T-cell (primary cell): ENCODE measurements around the gene PRPSAP1. TPM values are rescaled to one million over a fixed set of nuclear protein-coding genes. Genes with fewer than 3 reads are reported as not detected.

Experiments
- ATAC-seq, 4 experiments: fragments of 200-7000 bp in 3 of 4; fragments of 150-1000 bp in 1 of 4; cut with Tn5 transposase; replicated peaks in 1 of 4; 1 replicate in 3 of 4; 2 replicates in 1 of 4; pipeline ENCODE4 v1.10.0; 2021; ENCODE audit warnings: moderate library complexity in 3 of 4, mild to moderate bottlenecking in 2 of 4, moderate number of reproducible peaks in 1 of 4
- CTCF ChIA-PET, 2 donors: fragments of 300-600 bp; sonication (Branson Sonifier 250); formaldehyde crosslinking; loops; one replicate each; lab custom pipeline; 2022; ENCODE audit warnings: antibody characterized with exemption in 2 of 2; lab: Charles Lee
- POLR2A ChIA-PET, 2 donors: fragments of 300-600 bp; sonication (Branson Sonifier 250); formaldehyde crosslinking; loops; one replicate each; lab custom pipeline; 2022; ENCODE audit warnings: antibody characterized with exemption in 2 of 2; lab: Charles Lee
- DNase-seq, 35 experiments: peaks; one replicate each; pipeline versions ENCODE4 v3.0.0 to v3.0.0-alpha.2; 2013 to 2023
- H3K27ac ChIP-seq: one replicate; pipeline ENCODE4 v1.5.1; 2013; ENCODE audit warnings: low read length
- H3K27me3 ChIP-seq, 2 experiments: replicated peaks in 1 of 2; 1 replicate in 1 of 2; 2 replicates in 1 of 2; pipeline versions ENCODE4 v1.6.1 to v1.7.0; 2013; ENCODE audit warnings: low read length in 1 of 2, mixed read lengths in 1 of 2; ENCODE audit not compliant: control insufficient read depth in 2 of 2, insufficient read depth in 2 of 2; ENCODE audit errors: extremely low read depth in 1 of 2
- H3K36me3 ChIP-seq, 2 donors: 1 replicate in 1 of 2; 2 replicates in 1 of 2; pipeline versions ENCODE4 v1.6.1 to v1.7.0; 2013; ENCODE audit warnings: low read length in 1 of 2; ENCODE audit not compliant: control insufficient read depth in 2 of 2, insufficient read depth in 1 of 2; ENCODE audit errors: extremely low read depth in 1 of 2
- H3K4me1 ChIP-seq, 2 experiments: 1 replicate in 1 of 2; 2 replicates in 1 of 2; pipeline versions ENCODE4 v1.6.1 to v1.7.0; 2013; ENCODE audit warnings: low read length in 2 of 2, mixed read lengths in 1 of 2; ENCODE audit not compliant: insufficient read depth in 2 of 2, control insufficient read depth in 1 of 2; ENCODE audit errors: extremely low read depth in 1 of 2
- H3K4me3 ChIP-seq, 2 donors: 1 replicate in 1 of 2; 2 replicates in 1 of 2; pipeline versions ENCODE4 v1.5.1 to v1.7.0; 2013; ENCODE audit warnings: mild to moderate bottlenecking in 2 of 2, low read length in 1 of 2, moderate library complexity in 1 of 2; ENCODE audit not compliant: control insufficient read depth in 1 of 2; ENCODE audit errors: extremely low read depth in 1 of 2
- H3K9me3 ChIP-seq: 2 replicates; pipeline ENCODE4 v1.7.0; 2013
- H3K27ac Mint-ChIP-seq, 2 donors: one replicate each; pipeline ENCODE4 v1.8.0; 2020 to 2021; ENCODE audit warnings: mild to moderate bottlenecking in 2 of 2, mixed read lengths in 2 of 2
- H3K27me3 Mint-ChIP-seq, 2 donors: one replicate each; pipeline ENCODE4 v1.8.0; 2021 to 2022; ENCODE audit warnings: mixed read lengths in 2 of 2
- H3K36me3 Mint-ChIP-seq: one replicate; pipeline ENCODE4 v1.8.0; 2021; ENCODE audit warnings: mixed read lengths
- H3K4me1 Mint-ChIP-seq, 3 donors: one replicate each; pipeline ENCODE4 v1.8.0; 2020 to 2022; ENCODE audit warnings: mixed read lengths in 3 of 3, mild to moderate bottlenecking in 1 of 3
- H3K4me3 Mint-ChIP-seq, 3 donors: one replicate each; pipeline ENCODE4 v1.8.0; 2020 to 2022; ENCODE audit warnings: mild to moderate bottlenecking in 3 of 3, mixed read lengths in 3 of 3, moderate library complexity in 3 of 3
- H3K9me3 Mint-ChIP-seq, 3 donors: one replicate each; pipeline ENCODE4 v1.8.0; 2020 to 2022; ENCODE audit warnings: mixed read lengths in 3 of 3
- WGBS: methylation state at CpG from one replicate; pipeline ENCODE4 v1.1.5; 2013; ENCODE audit warnings: missing lambda C conversion rate; ENCODE audit not compliant: insufficient coverage; 5-methylcytosine and 5-hydroxymethylcytosine counted together
- total RNA-seq, 35 experiments: library from RNA in 6 of 35; stranded (reverse) in 6 of 35; fragments of 120-200 nt in 1 of 35; gene quantifications; one replicate each; pipeline versions ENCODE4 v1.2.1 to v1.2.4 and lab custom pipeline; 2013 to 2026

PRPSAP1 gene
- total RNA-seq, 5 donors from 2014 or later (not counting 1 experiment from before 2014, with no cell fraction given): 27.5 to 47.0 (median 40.0) TPM

DNA sequence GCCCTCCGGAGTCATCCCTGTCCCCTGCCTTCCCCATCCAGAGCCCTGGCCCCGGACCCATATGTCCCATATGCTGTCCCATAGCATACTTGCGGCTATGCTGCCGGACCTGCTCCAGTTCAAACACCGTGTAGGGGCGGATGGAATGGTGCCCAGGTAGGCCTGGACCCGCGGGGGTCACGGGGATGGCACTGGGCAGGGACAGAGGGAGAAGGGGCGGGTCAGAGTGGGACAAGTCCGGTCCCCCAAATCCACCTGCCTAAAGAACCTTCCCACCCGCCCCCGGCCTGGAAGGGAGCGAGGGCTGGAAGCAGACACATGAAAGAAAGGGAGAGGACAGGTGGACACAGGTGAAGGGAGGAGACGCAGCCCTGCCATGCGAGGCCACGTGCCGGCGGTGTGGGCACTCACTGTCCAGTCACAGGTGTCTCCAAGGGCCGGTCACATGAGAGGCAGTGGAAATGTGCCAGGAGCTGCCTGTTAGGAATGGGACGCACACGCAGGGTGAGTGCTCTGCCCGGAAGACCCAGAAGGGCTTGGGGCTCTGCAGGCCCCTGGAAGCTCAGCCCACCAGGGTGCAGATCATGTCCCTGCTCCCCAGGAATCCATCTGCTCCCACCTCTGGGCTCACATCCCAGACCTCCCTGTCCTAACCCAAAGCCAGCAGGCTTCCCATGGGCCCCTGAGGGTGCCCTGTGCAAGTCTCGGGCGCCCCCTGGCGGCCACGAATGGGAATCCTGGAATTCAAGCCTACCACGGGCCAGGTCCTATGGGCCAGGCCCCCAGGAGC, 74.6 kb downstream of the PRPSAP1 start:
- Mint-ChIP-seq H3K27ac (no peak overlapping the region), H3K36me3 (no peaks in the 10 kb centered on the region), H3K4me1 (peaks cover 19 to 31% (median 22%) of the 10 kb centered on the region in 3 donors), H3K9me3 (no peaks in the 10 kb centered on the region), H3K27me3 (no peaks in the 10 kb centered on the region), H3K4me3 (no peak overlapping the region)
- no peaks in the 10 kb centered on the region for H3K9me3 ChIP-seq
- ChIA-PET CTCF (interaction anchor here (0.5 to 2.4 kb wide), 27 partner anchors 11 to 265 kb away, joined by 3 to 29 read pairs (median 5); partner anchors contain the start of genes EXOC7 (in 1 of the 2) and UBALD2 (in 1 of the 2)), POLR2A (interaction anchor here in 1 of 2 donors (0.6 kb wide), 1 partner anchor 25 kb away, joined by 5 read pairs; no protein-coding TSS in a partner anchor)
- H3K4me1 ChIP-seq: peaks cover 5 to 31% of the 10 kb centered on the region in 2 experiments
- DNase-seq: peak; percentile 48 to 89 (median 80)
- no peaks in the 10 kb centered on the region for H3K36me3 ChIP-seq
- H3K27me3 ChIP-seq: no peaks in the 10 kb centered on the region
- WGBS: 67% methylated on average over 21 of the region's 28 CpGs
- peak; percentile 72 to 86 (median 83) for ATAC-seq
- H3K4me3 ChIP-seq: no peak overlapping the region
- no peak overlapping the region for H3K27ac ChIP-seq

DNA sequence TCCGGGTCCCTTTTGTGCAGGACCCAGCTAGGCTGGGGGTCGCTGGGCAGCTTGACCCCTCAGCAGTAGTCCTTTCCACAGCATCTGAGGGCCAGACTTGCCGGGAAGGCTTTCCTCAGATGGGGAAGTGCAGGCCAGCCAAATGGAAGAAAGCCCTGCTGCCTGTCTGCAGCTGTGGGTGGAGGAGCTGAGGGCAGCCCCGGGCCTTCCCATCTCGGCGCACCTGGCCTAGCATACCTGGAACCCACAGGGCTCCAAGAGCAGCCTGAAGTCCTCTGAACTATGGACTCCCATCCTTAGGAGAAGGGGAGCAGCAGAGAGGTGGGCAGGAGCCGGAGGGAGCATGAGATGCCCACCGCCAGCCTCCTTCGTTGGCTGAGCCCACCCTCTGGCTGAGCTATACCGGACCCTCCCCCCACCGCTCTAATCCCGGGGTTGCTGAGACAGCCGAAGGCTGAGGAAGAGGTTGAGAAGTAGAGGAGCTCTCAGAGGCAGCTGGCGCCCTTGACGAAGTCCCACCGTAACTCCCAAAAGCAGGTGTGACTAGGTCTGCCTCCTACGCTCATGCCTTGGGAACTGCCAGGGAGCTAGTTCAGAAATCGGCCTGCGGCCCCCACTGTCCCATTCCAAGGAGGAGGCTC, 75.3 kb downstream of the PRPSAP1 start:
- Histone ChIP-seq H3K27me3 (no peaks in the 10 kb centered on the region), H3K9me3 (no peaks in the 10 kb centered on the region), H3K36me3 (no peaks in the 10 kb centered on the region), H3K27ac (no peak overlapping the region), H3K4me3 (no peak overlapping the region), H3K4me1 (peaks cover 8 to 38% of the 10 kb centered on the region in 2 experiments)
- DNase-seq: no peak
- Mint-ChIP-seq H3K4me3 (no peak overlapping the region), H3K9me3 (no peaks in the 10 kb centered on the region), H3K36me3 (no peaks in the 10 kb centered on the region), H3K4me1 (peaks cover 26 to 38% (median 29%) of the 10 kb centered on the region in 3 donors), H3K27me3 (no peaks in the 10 kb centered on the region), H3K27ac (no peak overlapping the region)
- WGBS: 96% methylated on average over 11 of the region's 19 CpGs
- no peak for ATAC-seq
- POLR2A ChIA-PET: interaction anchor here in 1 of 2 donors (0.6 kb wide), 1 partner anchor 24 kb away, joined by 5 read pairs; no protein-coding TSS in a partner anchor
- CTCF ChIA-PET: interaction anchor here (0.6 to 2.4 kb wide), 8 partner anchors 12 to 170 kb away, joined by 3 to 29 read pairs (median 6); no protein-coding TSS in a partner anchor

- Histone ChIP-seq H3K4me3 (no peak overlapping the region), H3K27me3 (no peaks in the 10 kb centered on the region), H3K36me3 (no peaks in the 10 kb centered on the region), H3K9me3 (no peaks in the 10 kb centered on the region), H3K4me1 (peaks cover 16 to 46% of the 10 kb centered on the region in 2 experiments), H3K27ac (no peak overlapping the region)
- Mint-ChIP-seq H3K9me3 (no peaks in the 10 kb centered on the region), H3K27me3 (no peaks in the 10 kb centered on the region), H3K4me1 (peaks cover 34 to 46% (median 37%) of the 10 kb centered on the region in 3 donors), H3K36me3 (no peaks in the 10 kb centered on the region), H3K27ac (peak overlapping the region; percentile 20 to 64), H3K4me3 (no peak overlapping the region)
- ChIA-PET CTCF (interaction anchor here (1.7 to 2.4 kb wide), 2 partner anchors 98 to 153 kb away, joined by 4 to 27 read pairs; no protein-coding TSS in a partner anchor), POLR2A (no interaction called here)
- WGBS: 93% methylated on average over 30 of the region's 31 CpGs
- DNase-seq (no peak), ATAC-seq (no peak)
Observed at GRCh38 chr17:76277300-76278267, 76.1 kb downstream of the PRPSAP1 start.

- CTCF ChIA-PET: no interaction called here
- Histone ChIP-seq H3K27me3 (no peaks in the 10 kb centered on the region), H3K4me1 (peaks cover 23 to 56% of the 10 kb centered on the region in 2 experiments), H3K27ac (no peak overlapping the region), H3K9me3 (no peaks in the 10 kb centered on the region), H3K36me3 (no peaks in the 10 kb centered on the region), H3K4me3 (no peak overlapping the region)
- ATAC-seq (no peak), DNase-seq (no peak)
- 93% methylated on average over 19 of the region's 19 CpGs for WGBS
- no peaks in the 10 kb centered on the region for H3K9me3 Mint-ChIP-seq
- H3K27me3 Mint-ChIP-seq: no peaks in the 10 kb centered on the region
- H3K4me1 Mint-ChIP-seq: peaks cover 39 to 51% (median 39%) of the 10 kb centered on the region in 3 donors
- H3K36me3 Mint-ChIP-seq: no peaks in the 10 kb centered on the region
- H3K27ac Mint-ChIP-seq: peak overlapping the region; percentile 59 to 64
- no peak overlapping the region for H3K4me3 Mint-ChIP-seq
- POLR2A ChIA-PET: no interaction called here
Observed at GRCh38 chr17:76276461-76277299, 77.0 kb downstream of the PRPSAP1 start.

- no peak overlapping the region for H3K27ac ChIP-seq
- WGBS: 70% methylated on average over 7 of the region's 11 CpGs
- ChIA-PET CTCF (interaction anchor here in 1 of 2 donors (0.6 kb wide), 1 partner anchor 168 kb away, joined by 4 read pairs; no protein-coding TSS in a partner anchor), POLR2A (no interaction called here)
- no peaks in the 10 kb centered on the region for H3K27me3 ChIP-seq
- Mint-ChIP-seq H3K4me1 (peaks cover 45 to 57% (median 46%) of the 10 kb centered on the region in 3 donors), H3K36me3 (no peaks in the 10 kb centered on the region), H3K9me3 (no peaks in the 10 kb centered on the region), H3K4me3 (no peak overlapping the region), H3K27me3 (no peaks in the 10 kb centered on the region), H3K27ac (peak overlapping the region in 1 of 2 donors; percentile 46)
- peak in 1 of 35 experiments; percentile 32 for DNase-seq
- peaks cover 0 to 1% of the 10 kb centered on the region in 2 donors for H3K36me3 ChIP-seq
- H3K4me3 ChIP-seq: no peak overlapping the region
- no peak for ATAC-seq
- H3K4me1 ChIP-seq: peaks cover 28 to 62% of the 10 kb centered on the region in 2 experiments
- H3K9me3 ChIP-seq: no peaks in the 10 kb centered on the region
Observed at GRCh38 chr17:76276069-76276431, 77.7 kb downstream of the PRPSAP1 start.
